Measurements from ENCODE around the gene MYO7B. TPM values are rescaled to one million over a fixed set of nuclear protein-coding genes. Genes with fewer than 3 reads are reported as not detected.

MYO7B gene
- not detected for polyA plus RNA-seq (2013, experiment 1 of 4)
- not detected for polyA plus RNA-seq (2013, experiment 2 of 4)
- polyA plus RNA-seq (2013, experiment 3 of 4): 0.21 TPM
- 0.04 TPM for polyA plus RNA-seq (2013, experiment 4 of 4)

DNA sequence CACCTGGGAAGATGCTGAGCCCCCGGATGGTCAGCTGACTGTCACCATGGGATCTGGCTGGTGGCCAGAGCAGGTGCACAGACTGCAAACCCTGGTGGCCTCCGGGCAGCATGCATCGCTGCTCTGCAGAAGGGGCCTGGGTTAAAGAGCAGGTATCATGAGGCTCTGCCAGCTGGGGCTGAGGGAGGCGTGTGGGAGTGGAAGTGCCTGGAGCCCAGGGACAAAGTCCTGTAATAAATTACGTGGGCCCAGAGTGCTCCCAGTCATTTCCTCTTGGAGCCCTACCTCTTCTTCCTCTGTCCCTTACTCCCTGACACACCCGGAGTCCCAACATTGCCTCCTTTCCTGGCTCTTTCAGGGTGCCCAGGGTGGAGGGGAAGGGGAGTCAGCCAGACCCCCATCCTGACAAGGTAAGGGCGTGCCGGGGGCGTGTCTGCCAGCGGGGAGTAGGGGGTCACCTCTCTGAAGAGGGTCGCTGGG, at the start of gene MYO7B:
Gene MYO7B (plus strand): TSS at position 262 of the 480 bp plus-strand sequence. CDS start 24,040 bp downstream, outside the sequence.
- Histone ChIP-seq H3K9me3 (ENCODE audit: control insufficient read depth, low read length) (no peaks in the 10 kb centered on the region), H3K4me1 (ENCODE audit: control insufficient read depth, insufficient read depth, low read length) (no peaks in the 10 kb centered on the region), H3K4me3 (ENCODE audit: insufficient read depth, low read depth, low read length) (no peak within 1 kb of the TSS), H3K27ac (ENCODE audit: insufficient read depth, low read depth, low read length, poor library complexity, severe bottlenecking) (no peak within 1 kb of the TSS), H3K36me3 (ENCODE audit: control insufficient read depth, insufficient read depth, low read length) (no peaks in the 10 kb centered on the region), H3K27me3 (ENCODE audit: control insufficient read depth, insufficient read depth, low read length, poor library complexity, severe bottlenecking) (peaks cover 5% of the 10 kb centered on the region)
- WGBS, 2 experiments: 88 to 92% methylated on average over 11 of the region's 11 CpGs

DNA sequence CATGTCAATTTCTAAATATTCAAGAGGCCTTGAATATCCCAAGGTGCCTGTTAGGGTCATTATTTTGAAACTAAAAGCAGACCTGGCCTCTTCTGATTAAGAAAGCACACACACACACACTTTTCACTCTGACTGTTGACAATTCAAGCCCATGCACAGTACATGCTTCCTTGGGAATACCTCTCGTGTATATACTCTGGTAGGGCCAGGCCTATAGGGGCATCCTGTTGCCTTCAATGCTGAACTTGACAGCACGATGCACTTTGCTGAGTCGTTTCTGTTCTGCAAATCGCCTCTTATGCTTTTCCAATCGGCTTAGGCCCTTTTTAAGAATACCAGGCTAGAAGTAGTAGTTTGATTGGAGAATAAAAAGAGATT, 49.8 kb upstream of the MYO7B start:
- WGBS, 2 experiments: 89 to 93% methylated on average over 5 of the region's 5 CpGs
- Histone ChIP-seq H3K9me3 (ENCODE audit: control insufficient read depth, low read length) (no peaks in the 10 kb centered on the region), H3K4me3 (ENCODE audit: insufficient read depth, low read depth, low read length) (no peak overlapping the region), H3K36me3 (ENCODE audit: control insufficient read depth, insufficient read depth, low read length) (peaks cover 53% of the 10 kb centered on the region), H3K27ac (ENCODE audit: insufficient read depth, low read depth, low read length, poor library complexity, severe bottlenecking) (no peak overlapping the region), H3K27me3 (ENCODE audit: control insufficient read depth, insufficient read depth, low read length, poor library complexity, severe bottlenecking) (no peaks in the 10 kb centered on the region), H3K4me1 (ENCODE audit: control insufficient read depth, insufficient read depth, low read length) (peaks cover 10% of the 10 kb centered on the region)

DNA sequence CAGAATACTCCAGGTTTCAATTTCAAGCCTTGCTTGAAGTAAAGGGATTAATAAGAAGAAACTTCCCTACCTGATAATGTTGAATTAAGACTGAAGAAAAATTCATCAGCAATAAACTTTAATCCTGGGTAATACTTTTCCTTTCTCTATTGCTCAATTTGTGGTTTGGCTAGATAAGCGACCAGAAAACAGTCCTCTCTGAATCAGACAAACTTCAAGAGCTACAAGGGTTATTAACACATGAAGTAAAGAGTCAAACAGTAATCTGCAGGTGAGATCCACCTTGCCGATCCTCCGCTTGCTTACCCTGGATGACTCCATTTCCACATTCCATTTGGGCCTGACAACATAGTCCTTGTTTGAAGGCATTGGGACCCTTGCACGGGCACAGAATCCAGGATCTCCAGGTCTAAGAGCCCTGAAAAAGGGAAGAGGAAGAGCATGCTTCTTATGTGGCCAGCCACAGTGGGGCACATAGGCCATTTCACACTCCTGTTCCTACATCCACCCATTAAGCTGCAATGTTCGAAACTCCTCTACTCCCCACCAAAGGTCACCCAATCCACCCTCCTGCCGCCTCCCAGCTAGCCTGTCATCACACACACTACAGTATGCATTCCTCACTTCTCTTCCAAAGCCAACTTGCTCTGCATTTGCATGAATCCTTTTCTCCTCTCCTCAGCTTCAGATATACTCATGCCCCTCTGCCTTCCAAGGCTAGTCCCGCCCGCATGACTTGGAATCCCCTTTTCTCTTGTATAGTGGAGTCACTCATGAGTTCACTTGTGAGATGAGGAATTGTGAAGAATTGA, 49.0 kb upstream of the MYO7B start:
- Histone ChIP-seq H3K27me3 (ENCODE audit: control insufficient read depth, insufficient read depth, low read length, poor library complexity, severe bottlenecking) (no peaks in the 10 kb centered on the region), H3K27ac (ENCODE audit: insufficient read depth, low read depth, low read length, poor library complexity, severe bottlenecking) (no peak overlapping the region), H3K4me1 (ENCODE audit: control insufficient read depth, insufficient read depth, low read length) (peaks cover 2% of the 10 kb centered on the region), H3K9me3 (ENCODE audit: control insufficient read depth, low read length) (no peaks in the 10 kb centered on the region), H3K4me3 (ENCODE audit: insufficient read depth, low read depth, low read length) (no peak overlapping the region), H3K36me3 (ENCODE audit: control insufficient read depth, insufficient read depth, low read length) (peaks cover 54% of the 10 kb centered on the region)
- 93 to 97% methylated on average over 6 to 8 of the region's 8 CpGs for WGBS, 2 experiments

DNA sequence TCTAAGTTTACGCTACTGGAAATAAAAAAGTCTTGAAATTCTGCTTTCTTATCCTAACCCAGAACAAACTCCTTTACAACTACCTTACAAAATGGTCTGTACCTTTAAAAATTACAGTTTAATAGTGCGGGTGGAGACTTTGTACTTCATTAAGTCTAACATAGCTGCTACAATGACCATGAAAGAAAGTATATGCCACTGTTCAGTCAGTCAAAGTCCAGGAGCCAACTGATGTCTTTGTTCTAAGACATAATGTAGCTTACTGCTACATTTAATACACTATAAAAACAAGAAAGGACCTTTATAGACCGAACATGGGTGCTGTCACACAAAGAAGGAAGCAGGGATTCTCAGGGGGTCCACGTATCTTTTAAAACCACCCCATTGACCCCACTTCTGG, 45.2 kb upstream of the MYO7B start:
- H3K4me1 ChIP-seq (ENCODE audit: control insufficient read depth, insufficient read depth, low read length): no peaks in the 10 kb centered on the region
- no peaks in the 10 kb centered on the region for H3K9me3 ChIP-seq (ENCODE audit: control insufficient read depth, low read length)
- H3K4me3 ChIP-seq (ENCODE audit: insufficient read depth, low read depth, low read length): no peak overlapping the region
- no peak overlapping the region for H3K27ac ChIP-seq (ENCODE audit: insufficient read depth, low read depth, low read length, poor library complexity, severe bottlenecking)
- peaks cover 62% of the 10 kb centered on the region for H3K36me3 ChIP-seq (ENCODE audit: control insufficient read depth, insufficient read depth, low read length)
- H3K27me3 ChIP-seq (ENCODE audit: control insufficient read depth, insufficient read depth, low read length, poor library complexity, severe bottlenecking): no peaks in the 10 kb centered on the region
- WGBS, 2 experiments: 92 to 96% methylated on average over 4 of the region's 4 CpGs

DNA sequence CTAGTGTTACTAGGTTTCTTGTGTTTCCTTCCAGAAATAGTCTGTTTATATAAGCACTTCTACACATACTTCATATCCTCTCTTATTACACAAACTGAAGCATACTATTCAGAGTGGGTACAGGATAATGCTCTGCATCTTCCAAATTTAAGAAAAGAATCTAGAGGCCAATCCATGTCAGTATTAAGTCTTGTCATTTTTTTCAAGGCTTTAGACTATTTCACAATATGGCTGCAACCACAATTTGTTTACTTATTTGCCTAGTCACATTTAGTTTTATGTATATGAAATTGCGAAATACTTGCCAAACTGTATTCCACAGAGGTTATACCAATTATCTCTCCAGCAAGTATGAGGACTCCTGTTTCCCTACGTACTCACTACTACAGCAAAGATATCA, 37.1 kb upstream of the MYO7B start:
- Histone ChIP-seq H3K27me3 (ENCODE audit: control insufficient read depth, insufficient read depth, low read length, poor library complexity, severe bottlenecking) (no peaks in the 10 kb centered on the region), H3K27ac (ENCODE audit: insufficient read depth, low read depth, low read length, poor library complexity, severe bottlenecking) (no peak overlapping the region), H3K36me3 (ENCODE audit: control insufficient read depth, insufficient read depth, low read length) (peaks cover 41% of the 10 kb centered on the region), H3K4me3 (ENCODE audit: insufficient read depth, low read depth, low read length) (no peak overlapping the region), H3K9me3 (ENCODE audit: control insufficient read depth, low read length) (no peaks in the 10 kb centered on the region), H3K4me1 (ENCODE audit: control insufficient read depth, insufficient read depth, low read length) (no peaks in the 10 kb centered on the region)
- WGBS, 2 experiments: 76 to 97% methylated on average over 2 of the region's 2 CpGs

DNA sequence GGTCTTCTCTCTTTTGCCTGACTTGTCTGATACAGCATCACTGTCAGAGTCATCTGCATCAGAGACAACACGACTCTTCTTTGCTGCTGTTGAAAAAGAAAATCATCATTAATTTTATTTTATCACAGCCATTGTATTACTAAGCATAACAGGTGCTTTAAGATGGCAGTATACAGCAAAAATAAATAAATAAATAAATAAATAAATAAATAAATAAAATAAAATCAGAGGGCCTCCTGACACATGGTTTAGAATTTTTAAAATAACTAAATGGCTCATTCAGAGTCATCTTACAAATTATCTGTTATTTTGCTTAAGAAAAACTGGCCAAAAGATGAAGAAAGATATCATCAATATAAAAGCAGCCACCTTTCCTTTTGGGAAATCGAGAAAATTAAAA, 32.0 kb upstream of the MYO7B start:
- H3K9me3 ChIP-seq (ENCODE audit: control insufficient read depth, low read length): no peaks in the 10 kb centered on the region
- H3K4me1 ChIP-seq (ENCODE audit: control insufficient read depth, insufficient read depth, low read length): no peaks in the 10 kb centered on the region
- WGBS, 2 experiments: 90 to 95% methylated on average over 2 of the region's 2 CpGs
- H3K27me3 ChIP-seq (ENCODE audit: control insufficient read depth, insufficient read depth, low read length, poor library complexity, severe bottlenecking): no peaks in the 10 kb centered on the region
- H3K36me3 ChIP-seq (ENCODE audit: control insufficient read depth, insufficient read depth, low read length): peaks cover 34% of the 10 kb centered on the region
- H3K27ac ChIP-seq (ENCODE audit: insufficient read depth, low read depth, low read length, poor library complexity, severe bottlenecking): no peak overlapping the region
- H3K4me3 ChIP-seq (ENCODE audit: insufficient read depth, low read depth, low read length): no peak overlapping the region

DNA sequence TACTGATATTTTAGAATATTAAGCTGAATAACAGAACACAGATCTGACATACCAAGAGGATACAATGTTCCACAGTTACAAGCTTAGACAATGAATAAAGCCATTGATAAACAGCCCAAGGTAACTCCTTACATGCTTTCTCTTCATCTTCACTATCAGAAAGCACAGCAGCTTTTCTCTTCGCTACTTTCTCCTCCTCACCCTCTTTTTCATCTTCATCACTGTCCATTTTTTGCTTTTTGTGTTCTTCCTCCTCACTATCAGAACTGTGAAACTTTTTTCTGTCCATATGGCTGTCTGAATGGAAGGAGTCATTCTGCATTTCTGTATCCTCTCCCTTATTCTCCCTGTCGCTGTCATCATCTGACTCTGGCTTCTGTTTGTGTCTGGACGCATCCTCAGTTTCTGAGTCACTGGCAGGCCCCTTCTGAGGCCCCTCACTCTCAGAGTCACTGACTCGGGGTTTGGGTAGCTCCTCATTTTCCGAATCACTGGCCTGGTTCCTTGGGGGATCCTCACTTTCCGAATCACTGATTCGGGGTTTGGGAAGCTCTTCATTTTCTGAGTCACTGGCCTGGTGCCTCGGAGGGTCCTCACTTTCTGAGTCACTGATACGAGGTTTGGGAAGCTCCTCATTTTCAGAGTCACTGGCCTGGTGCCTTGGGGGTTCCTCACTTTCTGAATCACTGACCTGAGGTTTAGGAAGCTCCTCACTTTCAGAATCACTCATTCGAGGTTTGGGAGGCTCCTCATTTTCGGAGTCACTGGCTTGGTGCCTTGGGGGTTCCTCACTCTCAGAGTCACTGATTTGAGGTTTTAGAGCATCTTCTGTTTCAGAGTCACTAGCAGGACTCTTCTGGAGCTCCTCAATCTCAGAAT, 30.7 kb upstream of the MYO7B start:
- Histone ChIP-seq H3K27me3 (ENCODE audit: control insufficient read depth, insufficient read depth, low read length, poor library complexity, severe bottlenecking) (no peaks in the 10 kb centered on the region), H3K36me3 (ENCODE audit: control insufficient read depth, insufficient read depth, low read length) (peaks cover 30% of the 10 kb centered on the region), H3K27ac (ENCODE audit: insufficient read depth, low read depth, low read length, poor library complexity, severe bottlenecking) (no peak overlapping the region), H3K9me3 (ENCODE audit: control insufficient read depth, low read length) (no peaks in the 10 kb centered on the region), H3K4me3 (ENCODE audit: insufficient read depth, low read depth, low read length) (no peak overlapping the region), H3K4me1 (ENCODE audit: control insufficient read depth, insufficient read depth, low read length) (no peaks in the 10 kb centered on the region)
- 93 to 95% methylated on average over 11 of the region's 11 CpGs for whole genome bisulfite sequencing, 2 experiments

DNA sequence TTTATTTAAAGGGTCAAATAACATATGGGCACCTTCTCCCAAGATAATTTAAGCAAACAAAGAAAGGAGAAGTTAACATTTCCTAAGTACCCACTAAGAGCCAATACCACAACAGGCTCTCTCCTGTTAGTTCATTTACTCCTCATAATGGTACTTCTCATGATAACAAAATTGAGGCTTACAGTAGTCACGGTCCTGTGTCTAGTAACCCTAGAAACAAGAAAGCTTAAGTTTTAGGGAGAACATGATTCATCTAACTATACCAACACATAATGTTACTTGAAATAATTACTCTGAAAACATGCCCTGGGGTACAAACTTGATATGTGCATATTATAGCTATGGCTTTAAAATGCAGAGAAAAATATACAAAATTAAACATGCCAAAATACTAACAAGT, 29.0 kb upstream of the MYO7B start:
- WGBS, 2 experiments: 100% methylated on average over 1 of the region's 1 CpG
- H3K36me3 ChIP-seq (ENCODE audit: control insufficient read depth, insufficient read depth, low read length): peaks cover 30% of the 10 kb centered on the region
- H3K4me1 ChIP-seq (ENCODE audit: control insufficient read depth, insufficient read depth, low read length): no peaks in the 10 kb centered on the region
- no peaks in the 10 kb centered on the region for H3K27me3 ChIP-seq (ENCODE audit: control insufficient read depth, insufficient read depth, low read length, poor library complexity, severe bottlenecking)
- H3K4me3 ChIP-seq (ENCODE audit: insufficient read depth, low read depth, low read length): no peak overlapping the region
- no peaks in the 10 kb centered on the region for H3K9me3 ChIP-seq (ENCODE audit: control insufficient read depth, low read length)
- no peak overlapping the region for H3K27ac ChIP-seq (ENCODE audit: insufficient read depth, low read depth, low read length, poor library complexity, severe bottlenecking)

DNA sequence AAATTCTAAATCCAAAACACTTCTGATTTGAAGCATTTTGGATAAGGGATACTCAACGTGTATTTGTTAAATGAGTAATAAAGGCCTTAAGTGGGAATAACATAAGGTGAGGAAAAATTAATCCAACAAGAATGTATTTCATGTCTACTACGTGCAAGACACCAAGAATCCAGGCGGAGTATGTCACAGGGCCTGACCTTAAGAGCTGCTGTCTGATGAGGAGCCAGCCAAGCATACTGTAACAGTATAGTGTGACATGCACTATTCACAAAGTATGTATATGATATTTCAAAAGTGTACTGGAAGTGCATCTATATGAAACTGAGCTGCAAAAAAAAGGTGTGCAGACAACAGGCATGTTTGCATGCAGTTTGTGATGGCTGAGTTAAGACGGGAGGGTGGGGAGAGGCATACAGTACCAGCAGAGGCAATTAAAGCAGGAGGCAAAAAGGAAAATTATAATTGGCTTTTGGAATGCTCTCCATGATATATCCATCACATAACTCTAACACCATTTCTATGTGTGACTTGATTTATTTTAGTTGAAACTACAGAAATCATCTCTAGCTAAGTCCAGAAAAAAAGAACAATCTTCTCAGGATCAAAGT, 27.4 kb upstream of the MYO7B start:
- no peaks in the 10 kb centered on the region for H3K9me3 ChIP-seq (ENCODE audit: control insufficient read depth, low read length)
- WGBS, 2 experiments: 90 to 97% methylated on average over 4 of the region's 4 CpGs
- no peaks in the 10 kb centered on the region for H3K4me1 ChIP-seq (ENCODE audit: control insufficient read depth, insufficient read depth, low read length)
- no peak overlapping the region for H3K27ac ChIP-seq (ENCODE audit: insufficient read depth, low read depth, low read length, poor library complexity, severe bottlenecking)
- H3K4me3 ChIP-seq (ENCODE audit: insufficient read depth, low read depth, low read length): no peak overlapping the region
- H3K36me3 ChIP-seq (ENCODE audit: control insufficient read depth, insufficient read depth, low read length): peaks cover 15% of the 10 kb centered on the region
- no peaks in the 10 kb centered on the region for H3K27me3 ChIP-seq (ENCODE audit: control insufficient read depth, insufficient read depth, low read length, poor library complexity, severe bottlenecking)

DNA sequence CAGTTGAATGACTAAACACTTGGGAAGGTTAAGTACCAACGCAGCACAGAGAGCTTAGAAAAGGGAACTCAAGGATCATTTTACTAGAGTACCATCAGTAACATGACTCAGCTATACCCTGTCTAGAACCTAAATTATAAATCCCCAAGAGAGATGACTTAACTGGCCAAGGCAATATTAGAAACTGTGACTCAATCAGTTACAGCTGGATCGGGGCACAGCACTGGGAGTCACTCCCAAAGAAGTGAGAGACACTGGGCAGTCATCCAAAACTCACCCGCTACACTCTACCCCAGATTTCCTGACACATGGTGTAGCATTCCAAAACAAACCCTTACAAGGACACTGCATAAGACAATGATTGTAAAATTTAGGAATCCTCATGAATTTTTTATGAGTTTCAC, 26.9 kb upstream of the MYO7B start:
- 95 to 96% methylated on average over 3 of the region's 3 CpGs for WGBS, 2 experiments
- H3K4me1 ChIP-seq (ENCODE audit: control insufficient read depth, insufficient read depth, low read length): no peaks in the 10 kb centered on the region
- peaks cover 12% of the 10 kb centered on the region for H3K36me3 ChIP-seq (ENCODE audit: control insufficient read depth, insufficient read depth, low read length)
- no peaks in the 10 kb centered on the region for H3K27me3 ChIP-seq (ENCODE audit: control insufficient read depth, insufficient read depth, low read length, poor library complexity, severe bottlenecking)
- H3K9me3 ChIP-seq (ENCODE audit: control insufficient read depth, low read length): no peaks in the 10 kb centered on the region
- no peak overlapping the region for H3K4me3 ChIP-seq (ENCODE audit: insufficient read depth, low read depth, low read length)
- H3K27ac ChIP-seq (ENCODE audit: insufficient read depth, low read depth, low read length, poor library complexity, severe bottlenecking): no peak overlapping the region
